Endothelial cell of umbilical vein (primary cell): ENCODE data around the gene BAMBI.

ENCODE experiments used
- EZH2 ChIP-seq: IDR thresholded peaks from 2 replicates; pipeline ENCODE4 v1.6.1; 2012; ENCODE audit warnings: borderline replicate concordance, low read depth, mild to moderate bottlenecking, moderate library complexity, low read length, inconsistent platforms; ENCODE audit not compliant: severe bottlenecking
- GATA2 ChIP-seq: IDR thresholded peaks from 2 replicates; pipeline ENCODE4 v1.7.0; 2011; ENCODE audit warnings: low read depth, mild to moderate bottlenecking, moderate library complexity, mixed read lengths, low read length; ENCODE audit not compliant: insufficient read length, insufficient read depth
- JUN ChIP-seq: IDR thresholded peaks from 2 replicates; pipeline ENCODE4 v1.6.1; 2011; ENCODE audit warnings: borderline replicate concordance, low read depth; ENCODE audit not compliant: insufficient read length, insufficient read depth
- MYC ChIP-seq: IDR thresholded peaks from one replicate; pipeline ENCODE4 v1.6.1; 2011; ENCODE audit warnings: mild to moderate bottlenecking, low read depth, low read length
- POLR2A ChIP-seq: IDR thresholded peaks from 2 replicates; pipeline ENCODE4 v1.6.1; 2012; ENCODE audit warnings: low read depth, mild to moderate bottlenecking, control low read depth, low read length
- POLR2AphosphoS5 ChIP-seq: IDR thresholded peaks from 2 replicates; pipeline ENCODE4 v1.6.1; 2012; ENCODE audit warnings: low read depth, mild to moderate bottlenecking, control low read depth, low read length, moderate library complexity; ENCODE audit not compliant: insufficient read depth
- TF ChIP-seq, protein P1 (sequence below), 2 donors: IDR thresholded peaks; 1 replicate in 1 of 2; 2 replicates in 1 of 2; pipeline ENCODE4 v1.5.1; 2011; ENCODE audit warnings: low read length in 2 of 2, mild to moderate bottlenecking in 2 of 2, moderate library complexity in 2 of 2, control low read depth in 1 of 2, inconsistent platforms in 1 of 2, low read depth in 1 of 2; ENCODE audit not compliant: insufficient read depth in 1 of 2; ENCODE audit errors: extremely low read depth in 1 of 2
- TF ChIP-seq, protein P2 (sequence below): IDR thresholded peaks from 2 replicates; pipeline ENCODE4 v1.6.1; 2011; ENCODE audit not compliant: insufficient read depth, insufficient read length

DNA sequence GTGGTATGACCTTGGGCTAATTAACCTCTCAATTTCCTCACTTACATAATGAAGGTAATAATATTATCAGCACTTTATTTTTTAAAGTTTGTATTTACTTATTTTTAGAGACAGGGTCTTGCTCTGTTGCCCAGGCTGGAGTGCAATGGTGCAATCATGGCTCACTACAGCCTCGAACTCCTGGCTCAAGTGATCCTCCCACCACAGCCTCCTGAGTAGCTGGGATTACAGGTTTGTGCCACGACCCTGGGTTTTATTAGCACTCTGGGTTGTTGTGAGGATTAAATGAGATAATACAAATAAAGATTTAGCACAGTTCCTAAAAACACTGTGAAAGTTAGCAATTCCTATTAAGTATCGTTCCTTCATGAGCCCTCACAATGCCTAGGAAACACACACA, 14.7 kb downstream of the BAMBI start:
- TF ChIP-seq POLR2A, result no peak
- TF ChIP-seq, protein P1, sequence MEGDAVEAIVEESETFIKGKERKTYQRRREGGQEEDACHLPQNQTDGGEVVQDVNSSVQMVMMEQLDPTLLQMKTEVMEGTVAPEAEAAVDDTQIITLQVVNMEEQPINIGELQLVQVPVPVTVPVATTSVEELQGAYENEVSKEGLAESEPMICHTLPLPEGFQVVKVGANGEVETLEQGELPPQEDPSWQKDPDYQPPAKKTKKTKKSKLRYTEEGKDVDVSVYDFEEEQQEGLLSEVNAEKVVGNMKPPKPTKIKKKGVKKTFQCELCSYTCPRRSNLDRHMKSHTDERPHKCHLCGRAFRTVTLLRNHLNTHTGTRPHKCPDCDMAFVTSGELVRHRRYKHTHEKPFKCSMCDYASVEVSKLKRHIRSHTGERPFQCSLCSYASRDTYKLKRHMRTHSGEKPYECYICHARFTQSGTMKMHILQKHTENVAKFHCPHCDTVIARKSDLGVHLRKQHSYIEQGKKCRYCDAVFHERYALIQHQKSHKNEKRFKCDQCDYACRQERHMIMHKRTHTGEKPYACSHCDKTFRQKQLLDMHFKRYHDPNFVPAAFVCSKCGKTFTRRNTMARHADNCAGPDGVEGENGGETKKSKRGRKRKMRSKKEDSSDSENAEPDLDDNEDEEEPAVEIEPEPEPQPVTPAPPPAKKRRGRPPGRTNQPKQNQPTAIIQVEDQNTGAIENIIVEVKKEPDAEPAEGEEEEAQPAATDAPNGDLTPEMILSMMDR (IDR thresholded peaks at IDR 0.05; ENCODE audit: extremely low read depth in 1 of 2, insufficient read depth in 1 of 2, low read depth in 1 of 2, low read length in 2 of 2), result no peak
- TF ChIP-seq EZH2, result no peak
- TF ChIP-seq POLR2AphosphoS5, result no peak
- TF ChIP-seq, protein P2, sequence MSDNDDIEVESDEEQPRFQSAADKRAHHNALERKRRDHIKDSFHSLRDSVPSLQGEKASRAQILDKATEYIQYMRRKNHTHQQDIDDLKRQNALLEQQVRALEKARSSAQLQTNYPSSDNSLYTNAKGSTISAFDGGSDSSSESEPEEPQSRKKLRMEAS, result no peak
- no peak for TF ChIP-seq MYC
- TF ChIP-seq JUN, result no peak
- TF ChIP-seq GATA2, result no peak
